OCI-LY1 (cell line): ENCODE data around the gene HYAL1.

ENCODE experiments used
- CTCF ChIP-seq: fragments of 200-600 bp; sonication (generic), shearing (Covaris generic); IDR thresholded peaks from 2 replicates; pipeline ENCODE4 v1.5.1; 2017; ENCODE audit warnings: mild to moderate bottlenecking, antibody characterized with exemption, low read length, moderate library complexity, mixed read lengths
- EZH2 ChIP-seq: fragments of 200-600 bp; sonication (generic), shearing (Covaris generic); IDR thresholded peaks from 2 replicates; pipeline ENCODE4 v1.8.0; 2017; ENCODE audit warnings: borderline replicate concordance, mixed run types, mild to moderate bottlenecking, antibody characterized with exemption, low read length, moderate library complexity, mixed read lengths

- TF ChIP-seq CTCF (no peak), EZH2 (no peak)
These were observed 36.2 kb upstream of the HYAL1 start for GRCh38 chr3:50339485-50340146.
